GM19025 (cell line): ENCODE results near the gene HOXA6.

Experiments
- ATAC-seq: cut with Tn5 transposase; IDR thresholded peaks from one replicate; pipeline ENCODE4 v1.9.1; 2021; ENCODE audit warnings: mild to moderate bottlenecking, low read depth, moderate library complexity; ENCODE audit not compliant: unreplicated experiment

The HOXA6 gene

GRCh38 chr7:27147199-27148030 lies at the start of gene HOXA6:
Gene HOXA6 (minus strand): TSS chr7:27147774. CDS start chr7:27147749, 25 bp downstream.
- ATAC-seq = no peak

DNA sequence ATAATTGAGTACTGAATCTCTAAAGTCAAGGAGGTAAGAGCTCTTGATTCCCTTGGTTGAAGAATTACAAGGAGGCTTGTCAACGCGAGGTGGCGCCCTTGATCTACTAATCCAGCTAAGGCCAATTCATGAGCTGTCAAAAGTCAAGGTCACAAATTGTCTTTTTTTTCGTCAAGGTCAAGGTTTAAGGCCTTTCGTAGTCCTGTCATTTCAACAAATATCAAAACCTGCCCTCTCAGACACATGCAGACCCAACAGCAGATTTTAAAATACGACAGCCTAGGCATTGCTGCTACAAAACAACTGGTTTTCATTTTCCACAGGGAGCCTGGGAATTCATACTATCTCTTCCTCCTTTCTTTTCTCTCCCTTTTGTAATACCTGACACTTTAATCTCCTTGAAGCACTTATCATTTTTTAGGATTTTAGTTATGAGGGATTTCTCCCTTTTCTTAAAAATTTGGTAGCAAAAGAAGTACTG lies 48.8 kb upstream of the HOXA6 start:
- ATAC-seq = no peak

DNA sequence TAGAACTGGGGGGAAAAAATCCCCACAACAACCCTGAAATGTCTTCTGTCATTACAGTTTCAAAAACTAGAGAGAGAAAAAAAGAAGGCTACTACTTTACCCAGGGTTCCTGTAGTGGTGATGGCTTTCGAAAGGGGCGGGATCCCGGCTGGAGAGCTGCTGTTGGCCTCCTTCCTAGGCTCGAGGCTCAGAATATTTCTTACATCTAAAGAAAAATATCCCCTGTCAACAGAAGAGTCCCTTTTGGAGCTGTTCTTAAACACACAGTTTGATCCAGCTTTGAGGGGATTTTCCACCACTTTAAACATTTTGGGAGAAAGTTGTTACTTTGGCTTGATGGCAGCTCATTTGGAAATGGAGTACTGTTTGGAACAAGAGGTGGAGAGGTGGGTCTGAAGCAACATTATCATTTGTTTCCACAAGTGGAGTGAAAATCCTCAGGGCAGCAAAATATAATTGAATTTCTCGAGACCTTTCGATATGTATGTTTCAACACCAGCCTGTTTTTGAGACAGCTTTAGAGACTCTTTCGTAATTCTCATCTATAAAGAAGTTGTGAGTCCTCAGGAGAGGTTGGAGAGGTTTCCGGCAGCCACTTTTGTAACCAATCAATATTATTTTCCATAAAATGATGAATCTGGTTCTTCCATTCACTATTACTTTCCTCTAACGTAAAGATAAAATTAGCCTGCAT lies 47.3 kb upstream of the HOXA6 start:
- ATAC-seq = no peak

- no peak for ATAC-seq
Observed at GRCh38 chr7:27194002-27194352, 46.4 kb upstream of the HOXA6 start.

- ATAC-seq = no peak
Observed at GRCh38 chr7:27193335-27194001, 45.9 kb upstream of the HOXA6 start.

DNA sequence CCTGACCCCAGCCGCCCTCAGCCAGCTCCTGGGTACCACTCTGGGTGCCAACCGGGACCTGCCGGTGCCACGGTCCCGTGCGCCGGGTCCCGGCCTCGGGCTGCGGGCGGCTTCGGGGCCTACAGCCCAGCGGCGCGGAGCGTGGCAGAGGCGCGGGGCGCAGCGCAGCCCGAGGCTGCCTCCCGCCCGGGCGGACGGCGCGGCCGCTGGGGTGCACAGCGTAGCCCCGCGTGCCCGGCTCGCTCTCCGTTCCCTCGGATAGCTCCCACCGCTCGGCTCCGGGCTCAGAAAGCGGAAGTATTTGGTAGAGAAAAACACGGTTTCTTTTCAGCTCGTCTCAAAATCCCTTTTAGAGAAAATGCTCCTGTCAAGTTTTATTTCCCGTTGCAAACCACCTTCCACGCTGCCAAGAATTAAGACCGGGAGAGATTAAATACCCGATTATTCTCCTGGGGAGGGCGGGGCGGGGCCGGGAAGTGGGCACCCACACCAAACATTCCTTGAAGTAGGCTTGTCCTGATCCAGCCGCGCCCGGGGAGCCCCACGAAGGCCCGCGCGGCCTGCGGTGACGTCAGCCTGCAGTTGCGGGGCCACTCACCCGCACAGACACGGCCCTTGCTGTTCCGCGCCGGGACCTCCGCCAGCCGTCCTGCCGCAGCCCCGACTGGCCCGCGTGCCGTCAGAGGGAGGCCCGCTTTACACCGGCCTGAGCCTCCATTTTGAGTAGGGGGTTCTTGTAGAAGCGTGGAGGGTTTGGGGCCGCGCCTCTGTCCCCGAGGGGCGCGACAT lies 45.2 kb upstream of the HOXA6 start:
- no peak for ATAC-seq

DNA sequence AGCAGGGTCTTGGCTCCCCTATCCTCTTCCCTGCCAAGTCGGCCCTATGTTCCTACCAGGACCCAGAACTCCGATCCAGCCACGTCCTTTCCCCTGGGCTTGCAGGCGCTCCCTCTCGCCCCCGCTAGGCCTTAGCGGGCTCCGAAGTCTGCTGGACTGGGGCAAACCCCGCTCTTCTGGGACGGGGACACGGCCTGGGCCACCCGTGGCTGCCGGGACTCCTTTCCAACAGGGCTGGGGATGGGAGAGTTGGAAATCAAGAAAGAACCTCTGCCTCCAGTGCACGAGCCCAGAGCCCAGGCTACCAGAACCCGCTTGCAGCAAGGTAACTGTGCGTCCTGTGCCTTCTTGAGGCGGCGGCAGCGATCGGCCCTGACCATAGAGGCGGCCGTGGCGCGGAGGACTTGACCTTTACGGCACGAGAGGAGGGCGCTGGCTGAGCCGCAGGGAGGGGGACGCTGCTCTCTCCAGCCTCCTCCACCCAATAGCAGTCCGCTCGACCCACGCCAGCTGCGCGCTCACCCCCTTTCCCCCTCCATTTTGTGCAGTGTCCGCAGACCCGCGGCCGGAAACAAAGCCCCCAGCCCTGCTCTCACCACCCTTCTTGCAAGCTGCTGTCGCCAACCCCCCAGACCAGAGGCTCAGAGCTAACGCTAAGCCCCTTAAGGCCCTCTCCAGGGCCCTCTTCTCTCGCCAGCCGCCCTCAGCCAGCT lies 44.4 kb upstream of the HOXA6 start:
- ATAC-seq = no peak

- ATAC-seq = no peak
Observed at GRCh38 chr7:27191161-27191731, 43.7 kb upstream of the HOXA6 start.

- ATAC-seq = no peak
Observed at GRCh38 chr7:27189997-27190748, 42.6 kb upstream of the HOXA6 start.

- no peak for ATAC-seq
Observed at GRCh38 chr7:27189295-27189996, 41.9 kb upstream of the HOXA6 start.

GRCh38 chr7:27188386-27189294 lies 41.1 kb upstream of the HOXA6 start:
- no peak for ATAC-seq

- ATAC-seq = no peak
Observed at GRCh38 chr7:27187475-27188385, 40.2 kb upstream of the HOXA6 start.

DNA sequence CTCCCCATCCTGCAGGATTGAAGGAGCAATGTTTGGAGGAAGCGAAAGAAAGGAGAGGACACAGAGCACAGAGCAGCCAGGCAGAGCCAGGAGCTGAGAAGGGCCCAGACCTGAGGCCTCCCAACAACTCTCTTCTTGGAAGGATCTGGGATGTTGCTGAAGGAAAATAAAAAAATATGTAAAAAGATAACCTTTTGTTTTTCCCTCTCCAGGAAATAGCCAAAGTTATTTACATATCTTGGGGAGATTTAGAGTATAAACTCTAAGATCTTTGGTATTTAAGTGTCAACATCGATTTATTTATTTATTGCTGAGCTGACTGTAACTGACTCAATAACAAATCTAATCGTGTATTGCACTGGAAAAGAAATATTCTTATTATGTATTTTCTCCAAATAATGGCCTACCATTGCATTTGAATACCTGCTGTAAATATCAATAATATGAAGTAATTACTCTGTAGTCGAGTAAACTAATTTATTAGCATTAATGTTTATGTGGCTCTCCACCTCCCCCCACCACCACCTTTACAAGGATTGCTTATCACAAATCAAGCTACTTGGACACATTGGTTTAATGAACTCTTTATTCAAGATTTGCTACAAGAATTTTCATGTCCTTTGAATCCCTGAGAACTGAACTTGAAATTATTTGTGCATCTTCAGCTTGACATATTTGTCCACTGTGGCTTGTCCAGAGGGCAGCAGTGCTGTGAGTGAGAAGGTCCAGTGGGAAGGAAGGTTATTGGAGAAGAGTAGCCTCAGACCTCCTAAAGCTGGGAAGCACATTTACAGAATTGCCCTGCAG lies 39.3 kb upstream of the HOXA6 start:
- ATAC-seq = no peak

DNA sequence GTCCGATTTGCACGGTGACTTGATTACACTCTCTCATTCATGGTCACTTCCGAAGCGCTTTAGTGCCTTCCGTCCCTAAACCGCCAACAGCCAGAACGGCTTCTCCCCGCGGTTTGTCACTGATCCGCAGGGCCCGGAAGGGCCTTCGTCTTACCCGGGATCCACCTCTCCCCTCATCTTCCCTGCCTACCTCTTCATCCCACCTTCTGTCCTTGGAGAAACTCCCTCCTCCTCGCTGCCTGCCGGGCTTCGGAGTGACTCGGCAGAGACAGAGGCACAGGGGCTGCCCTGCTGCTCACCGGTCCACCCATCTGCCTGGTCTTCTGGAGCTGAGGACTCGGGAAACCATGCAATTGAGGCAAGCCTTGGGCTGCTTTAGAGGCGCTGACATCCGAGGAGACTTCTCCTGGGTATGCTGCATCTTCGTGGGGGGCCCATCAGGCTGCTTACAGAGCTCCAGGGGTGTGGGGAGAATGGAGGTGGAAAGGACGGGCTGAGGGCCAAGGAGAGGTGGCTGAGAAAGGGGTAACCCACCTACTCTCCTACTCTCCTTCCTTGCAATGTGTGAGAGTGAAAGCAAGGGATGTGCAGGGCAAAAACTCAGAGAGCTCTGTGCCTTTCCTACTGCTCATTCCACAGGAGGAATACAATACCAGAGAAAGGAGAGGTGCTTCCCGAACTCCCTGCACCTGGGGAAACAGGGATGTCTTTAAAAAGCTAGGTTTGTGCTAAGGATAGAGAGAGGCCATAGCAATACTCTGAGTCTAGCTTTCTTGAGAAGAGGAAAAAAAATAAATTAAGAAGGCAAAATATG lies 38.5 kb upstream of the HOXA6 start:
- ATAC-seq = no peak
